Osteocyte (in vitro differentiated cells): ENCODE measurements around the gene APH1B. TPM values are rescaled to one million over a fixed set of nuclear protein-coding genes. Genes with fewer than 3 reads are reported as not detected.

Experiments
- DNase-seq: peaks from one replicate; pipeline ENCODE4 v3.0.0; 2021; ENCODE audit warnings: mixed read lengths; ENCODE audit not compliant: unreplicated experiment; ENCODE audit errors: extremely low spot score
- H3K27ac Mint-ChIP-seq: one replicate; pipeline ENCODE4 v1.8.0; 2021; ENCODE audit warnings: mild to moderate bottlenecking, mixed read lengths; ENCODE audit not compliant: unreplicated experiment
- H3K27me3 Mint-ChIP-seq: one replicate; pipeline ENCODE4 v1.8.0; 2021; ENCODE audit warnings: mixed read lengths; ENCODE audit not compliant: unreplicated experiment
- H3K36me3 Mint-ChIP-seq: one replicate; pipeline ENCODE4 v1.8.0; 2021; ENCODE audit warnings: mixed read lengths; ENCODE audit not compliant: unreplicated experiment
- H3K4me1 Mint-ChIP-seq: one replicate; pipeline ENCODE4 v1.8.0; 2021; ENCODE audit warnings: mixed read lengths; ENCODE audit not compliant: unreplicated experiment
- H3K4me3 Mint-ChIP-seq: one replicate; pipeline ENCODE4 v1.8.0; 2021; ENCODE audit warnings: mild to moderate bottlenecking, moderate library complexity, mixed read lengths; ENCODE audit not compliant: unreplicated experiment
- H3K9me3 Mint-ChIP-seq: one replicate; pipeline ENCODE4 v1.8.0; 2021; ENCODE audit warnings: mixed read lengths; ENCODE audit not compliant: unreplicated experiment
- CTCF ChIP-seq: fragments of 200-600 bp; sonication (generic); IDR thresholded peaks from 2 replicates; pipeline ENCODE4 v1.5.0; 2021; ENCODE audit warnings: antibody characterized with exemption, mild to moderate bottlenecking, moderate library complexity
- total RNA-seq: library from RNA; stranded (reverse); gene quantifications from 2 replicates; pipeline ENCODE4 v1.2.1, GENCODE V29; 2021

Gene APH1B
- total RNA-seq, 1 donor from 2014 or later: 13.9 TPM

DNA sequence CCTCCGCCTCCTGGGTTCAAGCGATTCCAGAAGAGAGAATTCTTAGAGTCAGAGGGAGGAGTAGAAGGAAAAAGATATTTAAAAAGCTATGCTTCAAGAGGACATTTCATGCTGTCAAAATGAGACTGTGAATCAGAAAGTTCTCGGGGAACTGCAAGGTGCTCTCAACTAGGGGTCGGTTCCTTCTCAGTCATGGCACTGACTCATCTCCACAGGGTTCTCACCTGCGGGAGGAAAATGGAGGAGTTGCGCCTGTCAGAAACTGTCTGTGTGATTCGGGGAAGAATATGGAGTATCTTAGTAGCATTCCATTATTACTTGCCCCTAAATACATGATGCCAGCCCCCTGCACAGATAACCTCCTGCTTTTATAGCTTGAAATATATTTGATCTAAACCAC is 47.4 kb downstream of the APH1B start:
- Mint-ChIP-seq H3K27ac (no peak overlapping the region), H3K4me1 (peaks cover 8% of the 10 kb centered on the region), H3K27me3 (no peaks in the 10 kb centered on the region), H3K36me3 (no peaks in the 10 kb centered on the region), H3K4me3 (no peak overlapping the region), H3K9me3 (no peaks in the 10 kb centered on the region)
- no peak for DNase-seq
- TF ChIP-seq CTCF: no peak

GRCh38 chr15:63327648-63328421 is 50.4 kb downstream of the APH1B start:
- H3K36me3 Mint-ChIP-seq: no peaks in the 10 kb centered on the region
- no peaks in the 10 kb centered on the region for H3K9me3 Mint-ChIP-seq
- TF ChIP-seq CTCF: no peak
- no peak overlapping the region for H3K4me3 Mint-ChIP-seq
- peaks cover 20% of the 10 kb centered on the region for H3K4me1 Mint-ChIP-seq
- H3K27ac Mint-ChIP-seq: no peak overlapping the region
- no peak for DNase-seq
- H3K27me3 Mint-ChIP-seq: no peaks in the 10 kb centered on the region

DNA sequence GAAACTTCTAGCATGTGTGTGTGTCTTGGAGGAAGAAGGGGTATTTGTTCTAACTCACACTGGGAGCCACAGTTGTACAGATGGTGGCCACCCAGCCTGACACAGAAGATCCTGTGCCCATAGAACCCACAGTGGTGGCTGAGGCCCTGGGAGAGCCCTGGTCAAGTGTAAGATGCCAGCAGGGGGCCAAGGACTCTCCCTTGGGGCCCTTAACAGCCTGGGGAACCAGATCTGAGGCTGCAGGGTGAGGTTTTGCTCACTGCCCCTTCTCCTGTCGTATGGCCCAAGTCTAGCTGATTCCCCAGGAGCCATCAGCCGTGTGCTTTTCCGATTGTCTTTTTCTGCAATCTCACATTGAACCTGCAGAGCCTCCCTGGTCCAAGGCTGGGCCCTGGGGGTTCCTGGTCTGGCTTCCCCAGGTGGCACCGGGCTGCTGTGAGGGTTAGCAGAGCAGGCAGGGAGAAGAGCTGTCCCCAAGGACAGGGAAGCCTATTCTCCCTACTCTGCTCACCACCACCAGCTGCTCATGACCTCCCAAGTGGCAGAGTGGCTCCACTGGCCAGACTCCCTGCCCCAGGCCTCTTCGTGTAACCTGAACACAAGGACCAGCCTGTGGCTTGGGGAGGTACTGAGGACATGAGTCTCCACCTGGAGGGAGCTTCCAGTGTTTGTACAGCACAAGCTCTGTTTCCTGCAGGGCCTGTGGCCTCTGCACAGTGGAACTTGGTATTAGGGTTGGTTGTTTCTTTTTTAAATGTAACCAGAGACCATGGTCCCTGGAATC is 52.4 kb downstream of the APH1B start:
- no peak for DNase-seq
- H3K27ac Mint-ChIP-seq: no peak overlapping the region
- no peaks in the 10 kb centered on the region for H3K36me3 Mint-ChIP-seq
- no peaks in the 10 kb centered on the region for H3K27me3 Mint-ChIP-seq
- H3K4me1 Mint-ChIP-seq: peaks cover 20% of the 10 kb centered on the region
- no peak overlapping the region for H3K4me3 Mint-ChIP-seq
- H3K9me3 Mint-ChIP-seq: no peaks in the 10 kb centered on the region
- no peak for TF ChIP-seq CTCF

DNA sequence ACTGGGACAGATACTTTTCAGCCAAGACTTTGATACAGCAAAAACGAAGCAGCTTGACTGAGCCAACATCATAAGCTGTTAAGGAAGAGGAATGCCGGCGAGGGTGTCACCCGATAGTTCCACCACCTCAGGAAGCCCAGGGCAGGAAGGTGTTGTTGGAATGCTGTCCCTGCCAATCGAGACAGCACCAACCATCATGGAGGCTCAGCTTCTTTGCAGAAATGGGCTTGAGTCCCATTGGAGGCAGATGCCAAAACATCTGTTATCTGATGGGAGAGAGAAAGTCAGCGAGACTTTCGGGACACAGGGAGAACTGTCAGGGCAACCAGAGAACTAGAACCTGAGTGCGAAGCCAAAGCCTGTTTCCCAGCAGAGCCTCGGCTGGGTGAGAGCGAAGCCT is 53.5 kb downstream of the APH1B start:
- H3K9me3 Mint-ChIP-seq: no peaks in the 10 kb centered on the region
- no peak for DNase-seq
- no peaks in the 10 kb centered on the region for H3K27me3 Mint-ChIP-seq
- no peak overlapping the region for H3K4me3 Mint-ChIP-seq
- TF ChIP-seq CTCF: no peak
- H3K27ac Mint-ChIP-seq: no peak overlapping the region
- H3K4me1 Mint-ChIP-seq: peaks cover 23% of the 10 kb centered on the region
- H3K36me3 Mint-ChIP-seq: no peaks in the 10 kb centered on the region

- no peak for DNase-seq
- no peak for TF ChIP-seq CTCF
- H3K27me3 Mint-ChIP-seq: no peaks in the 10 kb centered on the region
These were observed 54.1 kb downstream of the APH1B start for GRCh38 chr15:63331456-63331855.

More at GRCh38 chr15:63331456-63331855, 54.1 kb downstream of the APH1B start:
- no peaks in the 10 kb centered on the region for H3K9me3 Mint-ChIP-seq
- no peaks in the 10 kb centered on the region for H3K36me3 Mint-ChIP-seq
- H3K4me3 Mint-ChIP-seq: no peak overlapping the region
- H3K27ac Mint-ChIP-seq: no peak overlapping the region
- peaks cover 23% of the 10 kb centered on the region for H3K4me1 Mint-ChIP-seq
